ENCODE results near the gene RAD50.

The RAD50 gene

GRCh38 chr5:132692632-132692967, 135.8 kb downstream of the RAD50 start:
- H3K4me3 ChIP-seq (ENCODE audit: low read depth, low read length), result no peak overlapping the region
- DNase-seq (ENCODE audit: low read depth), result no peak
- TF ChIP-seq CTCF (IDR thresholded peaks at IDR 0.05; ENCODE audit: control insufficient read depth, extremely low read depth, insufficient read depth), result no peak

All from LNCaP clone FGC (cell line).